HUES6 (cell line): ENCODE results near the gene SHISAL1.
"Not testable (repeated sequence)": the region's sequence is repeated elsewhere in the genome, so short reads cannot be mapped to it uniquely, and the experiment has no call there.

Experiments
- H3K27ac ChIP-seq: 2 replicates; pipeline ENCODE4 v1.7.0; 2013; ENCODE audit warnings: low read depth, mild to moderate bottlenecking, low read length, inconsistent platforms
- H3K27me3 ChIP-seq: 2 replicates; pipeline ENCODE4 v1.6.1; 2013; ENCODE audit warnings: low read length; ENCODE audit not compliant: control insufficient read depth, insufficient read depth
- H3K36me3 ChIP-seq: 2 replicates; pipeline ENCODE4 v1.6.1; 2013; ENCODE audit warnings: low read length; ENCODE audit not compliant: control insufficient read depth, insufficient read depth
- H3K4me1 ChIP-seq: 2 replicates; pipeline ENCODE4 v1.6.1; 2013; ENCODE audit warnings: low read length; ENCODE audit not compliant: control insufficient read depth, insufficient read depth
- H3K4me3 ChIP-seq: 2 replicates; pipeline ENCODE4 v1.5.1; 2013; ENCODE audit warnings: low read depth, low read length
- H3K9ac ChIP-seq: one replicate; pipeline ENCODE4 v1.6.1; 2013; ENCODE audit warnings: mild to moderate bottlenecking, low read length
- H3K9me3 ChIP-seq: 2 replicates; pipeline ENCODE4 v1.6.1; 2013; ENCODE audit warnings: low read depth, low read length; ENCODE audit not compliant: control insufficient read depth, insufficient read depth

SHISAL1 gene

GRCh38 chr22:44325718-44326490, 13.2 kb upstream of the SHISAL1 start:
- H3K4me3 ChIP-seq, result no peak overlapping the region
- peaks cover 24% of the 10 kb centered on the region for H3K4me1 ChIP-seq
- H3K27ac ChIP-seq, result no peak overlapping the region
- H3K9ac ChIP-seq, result no peak overlapping the region
- no peaks in the 10 kb centered on the region for H3K36me3 ChIP-seq
- H3K9me3 ChIP-seq, result no peaks in the 10 kb centered on the region
- peaks cover 46% of the 10 kb centered on the region for H3K27me3 ChIP-seq

- not testable (repeated sequence) for H3K27ac ChIP-seq, H3K9me3 ChIP-seq, H3K4me1 ChIP-seq, H3K4me3 ChIP-seq, H3K36me3 ChIP-seq, H3K9ac ChIP-seq
- H3K27me3 ChIP-seq, result peaks cover 19% of the 10 kb centered on the region; the same call in 1 of the 2 replicates
Observed at GRCh38 chr22:44323140-44323790, 10.5 kb upstream of the SHISAL1 start.

DNA sequence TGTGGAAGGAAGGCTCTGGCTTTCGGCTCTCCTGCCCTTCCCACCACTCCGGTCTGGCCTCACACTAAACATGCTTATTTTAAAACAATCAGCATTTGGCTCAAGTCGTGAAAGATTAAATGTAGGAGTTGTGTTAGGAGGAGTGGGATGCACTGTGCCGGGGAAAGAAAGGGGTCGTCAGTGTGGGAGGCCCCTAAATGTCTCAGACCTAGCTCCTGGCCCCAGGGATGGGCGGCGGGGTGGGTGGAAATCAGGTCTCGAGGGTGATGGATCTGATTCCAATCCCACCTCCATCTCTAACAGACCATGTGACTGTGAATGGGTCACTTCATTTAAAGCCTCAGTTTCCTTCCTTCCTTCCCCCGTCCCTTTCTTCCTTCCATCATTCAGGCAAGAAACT, 6.9 kb upstream of the SHISAL1 start:
- Histone ChIP-seq H3K4me3 (no peak overlapping the region), H3K9ac (no peak overlapping the region), H3K4me1 (no peaks in the 10 kb centered on the region), H3K9me3 (no peaks in the 10 kb centered on the region), H3K27ac (no peak overlapping the region), H3K27me3 (no peaks in the 10 kb centered on the region; the same call in 1 of the 2 replicates), H3K36me3 (no peaks in the 10 kb centered on the region)

DNA sequence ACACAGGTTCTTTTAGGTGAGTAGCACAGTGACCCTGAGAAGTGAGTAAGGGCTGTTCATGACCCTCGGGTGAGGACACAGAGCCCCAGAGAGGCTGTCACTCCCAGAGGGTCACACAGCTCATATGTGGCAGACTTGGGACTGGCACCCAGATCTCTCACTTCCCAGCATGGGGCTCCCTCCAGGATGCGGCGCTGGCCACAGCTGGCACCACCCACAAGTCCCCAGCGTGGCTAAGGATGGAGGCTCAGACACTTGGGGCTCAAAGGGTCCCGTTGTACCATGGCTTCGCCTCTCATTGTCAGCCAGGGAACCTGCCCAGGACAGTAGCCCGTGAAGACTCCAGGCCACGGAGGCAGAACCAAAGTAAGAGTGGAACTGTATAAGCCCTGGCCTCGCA, 6.0 kb upstream of the SHISAL1 start:
- Histone ChIP-seq H3K27me3 (no peaks in the 10 kb centered on the region; the same call in 1 of the 2 replicates), H3K9me3 (no peaks in the 10 kb centered on the region), H3K9ac (no peak overlapping the region), H3K4me3 (no peak overlapping the region), H3K27ac (no peak overlapping the region), H3K36me3 (no peaks in the 10 kb centered on the region), H3K4me1 (no peaks in the 10 kb centered on the region)

DNA sequence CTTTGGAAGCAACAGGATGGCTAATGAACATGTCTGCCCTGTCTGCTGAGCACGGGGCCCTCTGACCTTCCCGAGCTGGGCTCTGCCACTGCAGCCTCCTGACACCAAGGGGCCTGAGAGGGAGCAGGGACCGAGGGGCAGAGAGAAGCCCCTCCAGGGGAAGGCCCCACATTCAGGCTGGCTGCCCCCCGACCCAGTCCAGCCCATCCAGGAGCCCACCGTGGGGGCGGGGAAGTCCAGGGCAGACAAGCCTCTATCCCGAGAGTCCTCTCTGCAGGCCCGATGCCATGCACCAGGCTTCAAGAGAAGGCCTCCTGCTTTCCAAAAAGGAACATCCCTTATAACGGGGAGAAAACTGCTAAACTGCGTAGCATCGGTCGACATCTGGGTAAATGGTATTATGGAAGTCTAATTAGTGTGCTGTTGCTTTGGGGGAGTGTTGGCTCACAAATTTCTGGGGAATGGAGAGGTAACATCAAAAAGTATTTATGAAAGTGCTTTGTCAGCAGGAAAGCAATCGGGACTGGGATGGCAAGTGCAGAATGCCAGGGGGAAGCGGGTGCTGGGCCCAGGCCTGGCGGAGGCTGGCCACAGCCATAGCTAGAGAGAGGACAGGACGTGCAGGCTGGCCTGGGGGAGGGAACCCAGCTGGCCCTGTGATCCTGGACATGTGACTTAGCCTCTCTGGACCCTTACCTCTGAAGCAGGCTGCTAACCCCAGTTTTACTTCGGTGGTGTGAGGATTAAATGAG, 5.3 kb upstream of the SHISAL1 start:
- Histone ChIP-seq H3K9me3 (no peaks in the 10 kb centered on the region), H3K36me3 (no peaks in the 10 kb centered on the region), H3K27ac (no peak overlapping the region), H3K27me3 (no peaks in the 10 kb centered on the region; the same call in 1 of the 2 replicates), H3K4me3 (no peak overlapping the region), H3K9ac (no peak overlapping the region), H3K4me1 (no peaks in the 10 kb centered on the region; the same call in 1 of the 2 replicates)

- no peaks in the 10 kb centered on the region for H3K36me3 ChIP-seq
- no peak overlapping the region for H3K4me3 ChIP-seq
- H3K9me3 ChIP-seq, result no peaks in the 10 kb centered on the region
- no peak overlapping the region for H3K9ac ChIP-seq
- H3K4me1 ChIP-seq, result no peaks in the 10 kb centered on the region; the same call in 1 of the 2 replicates
- no peaks in the 10 kb centered on the region; the same call in 1 of the 2 replicates for H3K27me3 ChIP-seq
- no peak overlapping the region for H3K27ac ChIP-seq
Observed at GRCh38 chr22:44317123-44317444, 4.3 kb upstream of the SHISAL1 start.

DNA sequence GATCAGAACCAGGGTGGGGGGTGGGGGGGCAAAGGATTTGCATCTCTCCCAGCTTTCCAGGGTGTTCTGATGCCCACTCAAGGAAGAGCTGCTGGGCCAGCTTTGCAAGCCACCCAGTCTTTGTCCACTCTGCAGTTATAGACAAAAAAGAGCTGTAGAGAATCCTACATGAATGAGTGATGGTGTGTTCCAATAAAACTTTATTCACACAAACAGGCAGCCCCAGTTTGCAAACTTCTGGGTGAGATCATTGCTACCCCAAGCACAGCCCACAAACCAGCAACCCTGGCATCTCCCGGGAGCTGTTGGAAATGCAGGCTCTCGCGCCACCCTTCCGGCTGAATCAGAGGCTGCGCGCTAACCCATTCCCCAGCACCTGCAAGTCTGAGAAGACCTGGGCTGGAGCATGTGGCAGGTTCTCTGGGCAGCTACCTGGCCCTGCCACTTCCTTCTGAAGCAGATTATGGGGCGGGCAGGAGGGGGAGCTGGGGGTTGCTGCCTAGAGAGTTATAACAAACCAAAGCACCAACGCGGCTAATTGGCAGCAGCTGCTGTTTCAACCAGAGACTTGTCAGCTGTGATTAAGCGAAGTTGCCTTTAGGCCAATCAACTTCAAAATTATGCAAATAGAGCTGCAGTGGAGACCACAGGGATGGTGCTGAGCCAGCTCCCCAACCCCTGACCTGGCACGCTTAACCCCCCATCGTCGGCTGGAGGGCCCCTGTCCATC, 3.8 kb upstream of the SHISAL1 start:
- Histone ChIP-seq H3K4me1 (no peaks in the 10 kb centered on the region; the same call in 1 of the 2 replicates), H3K9me3 (no peaks in the 10 kb centered on the region), H3K9ac (no peak overlapping the region), H3K27ac (no peak overlapping the region), H3K27me3 (no peaks in the 10 kb centered on the region; the same call in 1 of the 2 replicates), H3K36me3 (no peaks in the 10 kb centered on the region), H3K4me3 (no peak overlapping the region)

DNA sequence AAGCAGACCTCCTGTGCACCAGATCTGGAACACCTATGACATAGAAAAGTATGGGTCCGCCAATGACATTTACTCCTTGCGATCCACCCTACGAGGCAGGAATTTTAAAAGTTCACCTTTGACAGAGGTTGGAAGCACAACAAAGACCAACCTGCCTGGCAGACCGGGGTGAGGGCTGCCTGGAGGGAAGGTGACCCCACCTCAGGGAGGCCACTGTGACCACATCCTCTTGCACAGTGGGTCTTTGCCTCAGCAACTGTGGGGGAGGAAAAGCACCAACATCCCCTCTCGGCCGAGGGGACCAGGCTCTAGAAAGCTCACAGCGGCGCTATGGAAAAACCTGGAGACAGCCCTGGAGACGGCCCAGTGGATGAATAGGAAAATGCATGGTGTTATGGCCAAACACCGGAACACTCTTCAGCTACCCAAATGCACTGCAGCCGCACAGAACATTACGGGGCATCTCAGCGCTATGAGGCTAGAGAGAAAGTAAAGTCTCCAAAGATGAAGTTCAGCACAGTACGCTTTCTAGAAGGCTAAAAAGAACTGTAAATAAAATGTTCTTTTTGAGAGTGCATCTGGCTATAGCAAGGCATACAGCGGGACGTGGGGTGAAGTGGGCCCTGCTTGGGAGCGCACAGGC, 1.8 kb upstream of the SHISAL1 start:
- Histone ChIP-seq H3K27ac (no peak overlapping the region), H3K9me3 (no peaks in the 10 kb centered on the region), H3K4me1 (no peaks in the 10 kb centered on the region; the same call in 1 of the 2 replicates), H3K9ac (no peak overlapping the region), H3K36me3 (no peaks in the 10 kb centered on the region), H3K4me3 (no peak overlapping the region), H3K27me3 (no peaks in the 10 kb centered on the region)

DNA sequence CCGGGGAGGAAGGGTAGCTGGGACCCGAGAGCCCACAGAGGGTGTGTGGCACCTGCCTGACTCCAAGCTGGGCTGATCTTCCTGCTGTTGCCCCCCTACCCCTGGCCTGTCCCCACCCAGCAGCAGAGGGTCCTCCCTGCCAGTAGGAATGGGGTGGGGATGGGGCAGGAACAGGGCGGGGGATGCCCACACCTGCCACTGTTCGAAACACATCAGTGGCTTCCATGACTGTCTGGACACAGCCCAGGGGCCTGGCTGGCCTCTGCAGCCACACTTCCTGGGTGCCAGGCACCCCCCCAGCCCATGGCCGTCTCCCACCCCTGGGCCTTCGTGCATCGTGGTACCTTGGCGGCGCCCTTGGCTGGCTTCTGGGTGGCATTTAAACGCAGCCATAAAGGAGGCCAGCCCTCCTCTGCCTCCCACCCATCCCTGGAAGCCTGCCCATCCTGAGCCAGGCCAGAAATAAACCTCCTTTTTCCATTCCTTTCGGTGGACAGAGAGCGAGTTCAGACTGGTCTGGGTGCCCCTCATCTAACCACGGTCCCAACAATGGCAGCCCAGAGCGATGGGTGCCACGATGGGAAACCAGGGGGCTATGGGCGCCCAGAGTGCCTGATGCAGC, 745 bp upstream of the SHISAL1 start:
- Histone ChIP-seq H3K27ac (no peak overlapping the region), H3K4me3 (no peak overlapping the region), H3K36me3 (no peaks in the 10 kb centered on the region), H3K27me3 (no peaks in the 10 kb centered on the region), H3K9ac (no peak overlapping the region), H3K9me3 (no peaks in the 10 kb centered on the region), H3K4me1 (no peaks in the 10 kb centered on the region; the same call in 1 of the 2 replicates)

DNA sequence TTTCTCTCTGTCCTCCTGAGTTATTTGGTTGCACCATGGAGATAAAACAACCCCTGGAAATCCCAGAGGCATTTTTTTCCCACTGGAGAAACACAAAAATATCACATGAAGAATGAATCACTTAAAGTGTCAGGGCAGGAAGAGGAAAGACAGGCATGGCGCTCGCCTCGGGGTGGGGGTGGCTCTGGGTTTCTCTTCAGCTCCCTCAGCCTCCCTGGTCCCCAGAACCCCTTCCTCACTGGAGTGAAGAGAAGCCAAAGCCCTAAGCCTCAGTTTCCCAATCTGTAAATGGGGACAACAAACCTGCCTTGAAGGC, 938 bp downstream of the SHISAL1 start:
- H3K9ac ChIP-seq, result no peak overlapping the region
- no peak overlapping the region for H3K27ac ChIP-seq
- no peaks in the 10 kb centered on the region for H3K36me3 ChIP-seq
- H3K27me3 ChIP-seq, result no peaks in the 10 kb centered on the region
- no peaks in the 10 kb centered on the region for H3K9me3 ChIP-seq
- H3K4me3 ChIP-seq, result no peak overlapping the region
- H3K4me1 ChIP-seq, result no peaks in the 10 kb centered on the region; the same call in 1 of the 2 replicates
